SK-N-SH (cell line): ENCODE data around the gene GALNT6.

Source experiments
- CHD2 ChIP-seq: fragments of 150-350 bp; IDR thresholded peaks from 2 replicates; pipeline ENCODE4 v1.6.1; 2018; ENCODE audit warnings: low read length; ENCODE audit not compliant: partially characterized antibody
- EP300 ChIP-seq, 2 experiments: IDR thresholded peaks; 2 replicates each; pipeline versions ENCODE4 v1.4.0 to v1.6.1; 2012; ENCODE audit warnings: borderline replicate concordance in 1 of 2, low read depth in 1 of 2, low read length in 1 of 2
- EZH2phosphoT487 ChIP-seq: fragments of 200-600 bp; sonication (generic); IDR thresholded peaks from 2 replicates; pipeline ENCODE4 v1.6.1; 2017; ENCODE audit warnings: low read depth, mixed run types, mild to moderate bottlenecking, antibody characterized with exemption, moderate library complexity, borderline replicate concordance
- FOSL2 ChIP-seq: IDR thresholded peaks from 2 replicates; pipeline ENCODE4 v1.4.0; 2012; ENCODE audit warnings: low read depth, mild to moderate bottlenecking, moderate library complexity, borderline replicate concordance
- MXI1 ChIP-seq: IDR thresholded peaks from 2 replicates; pipeline ENCODE4 v1.6.1; 2012; ENCODE audit warnings: mild to moderate bottlenecking, low read depth, low read length, improper control_type of control experiment
- POLR2AphosphoS5 ChIP-seq: IDR thresholded peaks from 2 replicates; pipeline ENCODE4 v1.6.1; 2012; ENCODE audit warnings: low read depth, low read length
- RAD21 ChIP-seq: IDR thresholded peaks from 2 replicates; pipeline ENCODE4 v1.6.1; 2012; ENCODE audit warnings: mild to moderate bottlenecking, low read length
- RCOR1 ChIP-seq: fragments of 150-350 bp; IDR thresholded peaks from 2 replicates; pipeline ENCODE4 v1.6.1; 2017; ENCODE audit warnings: antibody characterized with exemption, low read length
- RFX5 ChIP-seq: IDR thresholded peaks from 2 replicates; pipeline ENCODE4 v1.6.1; 2012; ENCODE audit warnings: mild to moderate bottlenecking, improper control_type of control experiment, low read length
- USF1 ChIP-seq: IDR thresholded peaks from 2 replicates; pipeline ENCODE4 v1.4.0; 2012; ENCODE audit warnings: low read depth, borderline replicate concordance
- TF ChIP-seq, protein P1 (sequence below): fragments of 200-600 bp; sonication (generic); IDR thresholded peaks from 2 replicates; pipeline ENCODE4 v1.6.1; 2017; ENCODE audit warnings: antibody characterized with exemption, mild to moderate bottlenecking, moderate library complexity
- TF ChIP-seq, protein P2 (sequence below): IDR thresholded peaks from 2 replicates; pipeline ENCODE4 v1.4.0; 2012; ENCODE audit warnings: low read depth, borderline replicate concordance
- TF ChIP-seq, protein P3 (sequence below): IDR thresholded peaks from 2 replicates; pipeline ENCODE4 v1.6.1; 2012; ENCODE audit warnings: mild to moderate bottlenecking, low read depth, low read length, moderate library complexity
- TF ChIP-seq, protein P4 (sequence below): fragments of 150-350 bp; IDR thresholded peaks from 2 replicates; pipeline ENCODE4 v1.6.1; 2017; ENCODE audit warnings: antibody characterized with exemption, low read length, low read depth, borderline replicate concordance

DNA sequence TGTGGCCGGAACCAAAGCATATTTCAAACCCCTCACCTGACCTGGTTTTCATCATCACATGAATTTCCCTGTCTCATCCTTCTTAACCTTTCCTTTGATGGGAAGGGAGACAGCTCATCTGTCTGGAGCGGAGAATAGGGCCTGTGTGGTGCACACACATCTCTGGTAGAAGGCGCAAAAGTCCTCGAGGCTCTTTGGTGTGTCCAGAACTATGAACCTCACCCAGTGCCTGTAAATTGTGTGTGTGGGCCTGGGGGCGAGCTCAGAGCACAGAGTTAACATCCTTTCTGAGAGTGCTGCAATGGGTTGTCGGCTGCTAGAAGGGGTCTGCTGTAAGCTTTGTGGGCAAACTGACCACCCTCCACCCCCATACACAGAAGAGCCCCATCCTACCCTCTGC lies 749 bp downstream of the GALNT6 start:
- TF ChIP-seq, protein P1, sequence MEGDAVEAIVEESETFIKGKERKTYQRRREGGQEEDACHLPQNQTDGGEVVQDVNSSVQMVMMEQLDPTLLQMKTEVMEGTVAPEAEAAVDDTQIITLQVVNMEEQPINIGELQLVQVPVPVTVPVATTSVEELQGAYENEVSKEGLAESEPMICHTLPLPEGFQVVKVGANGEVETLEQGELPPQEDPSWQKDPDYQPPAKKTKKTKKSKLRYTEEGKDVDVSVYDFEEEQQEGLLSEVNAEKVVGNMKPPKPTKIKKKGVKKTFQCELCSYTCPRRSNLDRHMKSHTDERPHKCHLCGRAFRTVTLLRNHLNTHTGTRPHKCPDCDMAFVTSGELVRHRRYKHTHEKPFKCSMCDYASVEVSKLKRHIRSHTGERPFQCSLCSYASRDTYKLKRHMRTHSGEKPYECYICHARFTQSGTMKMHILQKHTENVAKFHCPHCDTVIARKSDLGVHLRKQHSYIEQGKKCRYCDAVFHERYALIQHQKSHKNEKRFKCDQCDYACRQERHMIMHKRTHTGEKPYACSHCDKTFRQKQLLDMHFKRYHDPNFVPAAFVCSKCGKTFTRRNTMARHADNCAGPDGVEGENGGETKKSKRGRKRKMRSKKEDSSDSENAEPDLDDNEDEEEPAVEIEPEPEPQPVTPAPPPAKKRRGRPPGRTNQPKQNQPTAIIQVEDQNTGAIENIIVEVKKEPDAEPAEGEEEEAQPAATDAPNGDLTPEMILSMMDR, result no peak
- TF ChIP-seq RCOR1, result no peak
- TF ChIP-seq, protein P2, sequence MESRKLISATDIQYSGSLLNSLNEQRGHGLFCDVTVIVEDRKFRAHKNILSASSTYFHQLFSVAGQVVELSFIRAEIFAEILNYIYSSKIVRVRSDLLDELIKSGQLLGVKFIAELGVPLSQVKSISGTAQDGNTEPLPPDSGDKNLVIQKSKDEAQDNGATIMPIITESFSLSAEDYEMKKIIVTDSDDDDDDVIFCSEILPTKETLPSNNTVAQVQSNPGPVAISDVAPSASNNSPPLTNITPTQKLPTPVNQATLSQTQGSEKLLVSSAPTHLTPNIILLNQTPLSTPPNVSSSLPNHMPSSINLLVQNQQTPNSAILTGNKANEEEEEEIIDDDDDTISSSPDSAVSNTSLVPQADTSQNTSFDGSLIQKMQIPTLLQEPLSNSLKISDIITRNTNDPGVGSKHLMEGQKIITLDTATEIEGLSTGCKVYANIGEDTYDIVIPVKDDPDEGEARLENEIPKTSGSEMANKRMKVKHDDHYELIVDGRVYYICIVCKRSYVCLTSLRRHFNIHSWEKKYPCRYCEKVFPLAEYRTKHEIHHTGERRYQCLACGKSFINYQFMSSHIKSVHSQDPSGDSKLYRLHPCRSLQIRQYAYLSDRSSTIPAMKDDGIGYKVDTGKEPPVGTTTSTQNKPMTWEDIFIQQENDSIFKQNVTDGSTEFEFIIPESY, result no peak
- TF ChIP-seq POLR2AphosphoS5, result no peak
- TF ChIP-seq USF1, result no peak
- TF ChIP-seq EZH2phosphoT487, result no peak
- no peak for TF ChIP-seq MXI1
- TF ChIP-seq FOSL2, result no peak
- no peak for TF ChIP-seq RFX5
- TF ChIP-seq, protein P3, sequence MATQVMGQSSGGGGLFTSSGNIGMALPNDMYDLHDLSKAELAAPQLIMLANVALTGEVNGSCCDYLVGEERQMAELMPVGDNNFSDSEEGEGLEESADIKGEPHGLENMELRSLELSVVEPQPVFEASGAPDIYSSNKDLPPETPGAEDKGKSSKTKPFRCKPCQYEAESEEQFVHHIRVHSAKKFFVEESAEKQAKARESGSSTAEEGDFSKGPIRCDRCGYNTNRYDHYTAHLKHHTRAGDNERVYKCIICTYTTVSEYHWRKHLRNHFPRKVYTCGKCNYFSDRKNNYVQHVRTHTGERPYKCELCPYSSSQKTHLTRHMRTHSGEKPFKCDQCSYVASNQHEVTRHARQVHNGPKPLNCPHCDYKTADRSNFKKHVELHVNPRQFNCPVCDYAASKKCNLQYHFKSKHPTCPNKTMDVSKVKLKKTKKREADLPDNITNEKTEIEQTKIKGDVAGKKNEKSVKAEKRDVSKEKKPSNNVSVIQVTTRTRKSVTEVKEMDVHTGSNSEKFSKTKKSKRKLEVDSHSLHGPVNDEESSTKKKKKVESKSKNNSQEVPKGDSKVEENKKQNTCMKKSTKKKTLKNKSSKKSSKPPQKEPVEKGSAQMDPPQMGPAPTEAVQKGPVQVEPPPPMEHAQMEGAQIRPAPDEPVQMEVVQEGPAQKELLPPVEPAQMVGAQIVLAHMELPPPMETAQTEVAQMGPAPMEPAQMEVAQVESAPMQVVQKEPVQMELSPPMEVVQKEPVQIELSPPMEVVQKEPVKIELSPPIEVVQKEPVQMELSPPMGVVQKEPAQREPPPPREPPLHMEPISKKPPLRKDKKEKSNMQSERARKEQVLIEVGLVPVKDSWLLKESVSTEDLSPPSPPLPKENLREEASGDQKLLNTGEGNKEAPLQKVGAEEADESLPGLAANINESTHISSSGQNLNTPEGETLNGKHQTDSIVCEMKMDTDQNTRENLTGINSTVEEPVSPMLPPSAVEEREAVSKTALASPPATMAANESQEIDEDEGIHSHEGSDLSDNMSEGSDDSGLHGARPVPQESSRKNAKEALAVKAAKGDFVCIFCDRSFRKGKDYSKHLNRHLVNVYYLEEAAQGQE, result no peak
- no peak for TF ChIP-seq CHD2
- no peak for TF ChIP-seq RAD21
- TF ChIP-seq, protein P4, sequence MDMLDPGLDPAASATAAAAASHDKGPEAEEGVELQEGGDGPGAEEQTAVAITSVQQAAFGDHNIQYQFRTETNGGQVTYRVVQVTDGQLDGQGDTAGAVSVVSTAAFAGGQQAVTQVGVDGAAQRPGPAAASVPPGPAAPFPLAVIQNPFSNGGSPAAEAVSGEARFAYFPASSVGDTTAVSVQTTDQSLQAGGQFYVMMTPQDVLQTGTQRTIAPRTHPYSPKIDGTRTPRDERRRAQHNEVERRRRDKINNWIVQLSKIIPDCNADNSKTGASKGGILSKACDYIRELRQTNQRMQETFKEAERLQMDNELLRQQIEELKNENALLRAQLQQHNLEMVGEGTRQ, result no peak
- no peak for TF ChIP-seq EP300 (IDR thresholded peaks at IDR 0.05; ENCODE audit: borderline replicate concordance in 1 of 2, low read depth in 1 of 2, low read length in 1 of 2)
